AG04450 (cell line): Measurements from ENCODE around the gene C10orf120. TPM values are rescaled to one million over a fixed set of nuclear protein-coding genes. Genes with fewer than 3 reads are reported as not detected.

Experiments
- CTCF ChIA-PET: fragments of 300-600, 350-600 bp; formaldehyde crosslinking; extraction: SDS; loops from one replicate; lab custom pipeline; 2022; ENCODE audit warnings: antibody characterized with exemption, inconsistent platforms; lab: Charles Lee
- POLR2A ChIA-PET: fragments of 350-600 bp; formaldehyde crosslinking; extraction: SDS; loops from one replicate; lab custom pipeline; 2021; ENCODE audit warnings: antibody characterized with exemption, inconsistent platforms; lab: Yijun Ruan, JAX
- DNase-seq: peaks from one replicate; pipeline ENCODE4 v3.0.0-alpha.2; 2011; ENCODE audit warnings: low read depth, low spot score
- H3K27ac ChIP-seq: one replicate; pipeline ENCODE4 v1.5.1; 2012; ENCODE audit warnings: low read depth, low read length, control low read depth
- H3K27me3 ChIP-seq: one replicate; pipeline ENCODE4 v1.6.0; 2012; ENCODE audit warnings: low read length; ENCODE audit not compliant: control insufficient read depth, insufficient read depth
- H3K4me3 ChIP-seq: 2 replicates; pipeline ENCODE4 v1.5.1; 2011; ENCODE audit warnings: mild to moderate bottlenecking, low read depth, low read length, control low read depth
- H3K9me3 ChIP-seq: 2 replicates; pipeline ENCODE4 v1.5.1; 2012; ENCODE audit warnings: low read length; ENCODE audit not compliant: control insufficient read depth, insufficient read depth
- polyA plus RNA-seq: library from polyadenylated mRNA; depleted of rRNA; stranded (reverse); fragments of >200 nt; gene quantifications from 2 replicates; pipeline ENCODE4 v1.2.3, GENCODE V29; 2011
- TF ChIP-seq, protein P1 (sequence below): IDR thresholded peaks from 2 replicates; pipeline ENCODE4 v1.5.1; 2011; ENCODE audit warnings: low read depth, low read length, control low read depth, inconsistent platforms

The C10orf120 gene
- polyA plus RNA-seq, 1 experiment: not detected

GRCh38 chr10:122656741-122657140, 42.9 kb downstream of the C10orf120 start:
- CTCF ChIA-PET: no interaction called here
- POLR2A ChIA-PET: no interaction called here
- TF ChIP-seq, protein P1, sequence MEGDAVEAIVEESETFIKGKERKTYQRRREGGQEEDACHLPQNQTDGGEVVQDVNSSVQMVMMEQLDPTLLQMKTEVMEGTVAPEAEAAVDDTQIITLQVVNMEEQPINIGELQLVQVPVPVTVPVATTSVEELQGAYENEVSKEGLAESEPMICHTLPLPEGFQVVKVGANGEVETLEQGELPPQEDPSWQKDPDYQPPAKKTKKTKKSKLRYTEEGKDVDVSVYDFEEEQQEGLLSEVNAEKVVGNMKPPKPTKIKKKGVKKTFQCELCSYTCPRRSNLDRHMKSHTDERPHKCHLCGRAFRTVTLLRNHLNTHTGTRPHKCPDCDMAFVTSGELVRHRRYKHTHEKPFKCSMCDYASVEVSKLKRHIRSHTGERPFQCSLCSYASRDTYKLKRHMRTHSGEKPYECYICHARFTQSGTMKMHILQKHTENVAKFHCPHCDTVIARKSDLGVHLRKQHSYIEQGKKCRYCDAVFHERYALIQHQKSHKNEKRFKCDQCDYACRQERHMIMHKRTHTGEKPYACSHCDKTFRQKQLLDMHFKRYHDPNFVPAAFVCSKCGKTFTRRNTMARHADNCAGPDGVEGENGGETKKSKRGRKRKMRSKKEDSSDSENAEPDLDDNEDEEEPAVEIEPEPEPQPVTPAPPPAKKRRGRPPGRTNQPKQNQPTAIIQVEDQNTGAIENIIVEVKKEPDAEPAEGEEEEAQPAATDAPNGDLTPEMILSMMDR: no peak

GRCh38 chr10:122656308-122656705, 43.3 kb downstream of the C10orf120 start:
- Histone ChIP-seq H3K27me3 (no peaks in the 10 kb centered on the region), H3K27ac (no peak overlapping the region), H3K9me3 (no peaks in the 10 kb centered on the region), H3K4me3 (no peak overlapping the region)
- no peak for DNase-seq
- TF ChIP-seq, protein P1: no peak
- ChIA-PET CTCF (no interaction called here), POLR2A (no interaction called here)

More at GRCh38 chr10:122656741-122657140, 42.9 kb downstream of the C10orf120 start:
- Histone ChIP-seq H3K4me3 (no peak overlapping the region), H3K9me3 (no peaks in the 10 kb centered on the region), H3K27ac (no peak overlapping the region), H3K27me3 (no peaks in the 10 kb centered on the region)
- DNase-seq: no peak

- Histone ChIP-seq H3K27me3 (no peaks in the 10 kb centered on the region), H3K27ac (no peak overlapping the region), H3K4me3 (no peak overlapping the region), H3K9me3 (no peaks in the 10 kb centered on the region)
- DNase-seq: no peak
- POLR2A ChIA-PET: no interaction called here
- CTCF ChIA-PET: no interaction called here
- TF ChIP-seq, protein P1: no peak
Measured at GRCh38 chr10:122655524-122656307, 43.9 kb downstream of the C10orf120 start.

- CTCF ChIA-PET: interaction anchor here (0.6 to 0.7 kb wide), 2 partner anchors 393 to 767 kb away, joined by 3 to 8 read pairs; no protein-coding TSS in a partner anchor
Measured at GRCh38 chr10:122650331-122650730, 49.3 kb downstream of the C10orf120 start.

DNA sequence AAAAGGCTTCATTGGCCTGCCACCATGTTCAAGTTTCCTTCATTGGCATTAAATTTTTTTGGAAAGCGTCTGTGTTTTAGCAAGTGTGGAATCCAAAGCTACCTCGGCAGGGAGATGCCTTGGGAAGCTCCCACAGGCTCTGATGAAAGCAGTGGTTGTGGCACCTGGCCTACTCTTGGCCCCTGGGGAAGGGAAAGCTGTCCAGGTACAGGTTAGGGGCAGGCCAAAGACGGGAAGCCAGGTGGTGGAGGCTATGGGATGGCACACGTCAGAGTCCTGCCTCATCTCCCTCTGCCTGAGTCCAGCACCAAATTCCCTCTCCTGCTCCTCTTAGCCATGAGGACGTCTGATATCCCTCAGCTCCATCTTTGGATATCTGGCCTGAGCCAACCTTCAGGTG, 49.7 kb downstream of the C10orf120 start:
- no peak for DNase-seq
- no peak overlapping the region for H3K27ac ChIP-seq
- CTCF ChIA-PET: no interaction called here
- no peaks in the 10 kb centered on the region for H3K9me3 ChIP-seq
- POLR2A ChIA-PET: no interaction called here
- no peaks in the 10 kb centered on the region for H3K27me3 ChIP-seq
- H3K4me3 ChIP-seq: no peak overlapping the region
- TF ChIP-seq, protein P1: no peak

More at GRCh38 chr10:122650331-122650730, 49.3 kb downstream of the C10orf120 start:
- POLR2A ChIA-PET: no interaction called here
- Histone ChIP-seq H3K9me3 (no peaks in the 10 kb centered on the region), H3K27ac (no peak overlapping the region), H3K27me3 (no peaks in the 10 kb centered on the region), H3K4me3 (no peak overlapping the region)
- DNase-seq: no peak
- TF ChIP-seq, protein P1: no peak
